Muscle layer of colon (tissue), 2 donors: ENCODE measurements around the gene ADCK2.
"Not testable (repeated sequence)": the region's sequence is repeated elsewhere in the genome, so short reads cannot be mapped to it uniquely, and the experiment has no call there.

Source experiments
- H3K27ac ChIP-seq: one replicate; pipeline ENCODE4 v1.7.0; 2013; ENCODE audit warnings: low read depth, mild to moderate bottlenecking, low read length, moderate library complexity
- H3K27me3 ChIP-seq, 2 donors: one replicate each; pipeline ENCODE4 v1.7.0; 2013; ENCODE audit warnings: low read length in 2 of 2, mild to moderate bottlenecking in 2 of 2; ENCODE audit not compliant: insufficient read depth in 2 of 2, control insufficient read depth in 1 of 2
- H3K36me3 ChIP-seq: one replicate; pipeline ENCODE4 v1.7.0; 2013; ENCODE audit warnings: mild to moderate bottlenecking, low read length; ENCODE audit not compliant: insufficient read depth
- H3K4me1 ChIP-seq: one replicate; pipeline ENCODE4 v1.7.0; 2013; ENCODE audit warnings: mild to moderate bottlenecking, low read length; ENCODE audit not compliant: insufficient read depth
- H3K4me3 ChIP-seq, 2 donors: one replicate each; pipeline ENCODE4 v1.7.0; 2013; ENCODE audit warnings: low read length in 2 of 2, low read depth in 1 of 2, mild to moderate bottlenecking in 1 of 2, moderate library complexity in 1 of 2
- H3K9ac ChIP-seq: one replicate; pipeline ENCODE4 v1.7.0; 2013; ENCODE audit warnings: low read length
- H3K9me3 ChIP-seq: one replicate; pipeline ENCODE4 v1.7.0; 2013; ENCODE audit warnings: mild to moderate bottlenecking, low read length
- donor health status: abdominal sarcoma.
- donor health status: Adenocarcinoma of cecum.

The ADCK2 gene

DNA sequence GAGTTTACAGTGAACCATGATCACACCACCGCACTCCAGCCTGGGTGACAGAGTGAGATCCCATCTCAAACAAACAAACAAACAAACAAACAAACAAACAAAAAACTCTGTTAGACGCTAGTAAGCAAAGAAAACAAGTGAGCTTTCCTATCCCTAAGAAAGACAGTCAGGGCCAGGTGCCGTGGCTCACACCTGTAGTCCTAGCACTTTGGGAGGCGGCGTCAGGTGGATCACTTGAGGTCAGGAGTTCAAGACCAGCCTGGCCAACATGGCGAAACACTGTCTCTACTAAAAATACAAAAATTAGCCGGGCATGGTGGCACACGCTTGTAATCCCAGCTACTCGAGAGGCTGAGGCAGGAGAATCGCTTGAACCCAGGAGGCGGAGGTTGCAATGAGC is 4.2 kb downstream of the ADCK2 start:
- not testable (repeated sequence) for H3K27ac ChIP-seq, H3K9ac ChIP-seq, H3K4me3 ChIP-seq, H3K9me3 ChIP-seq, H3K27me3 ChIP-seq
- peaks cover 34% of the 10 kb centered on the region for H3K36me3 ChIP-seq
- peaks cover 26% of the 10 kb centered on the region for H3K4me1 ChIP-seq

DNA sequence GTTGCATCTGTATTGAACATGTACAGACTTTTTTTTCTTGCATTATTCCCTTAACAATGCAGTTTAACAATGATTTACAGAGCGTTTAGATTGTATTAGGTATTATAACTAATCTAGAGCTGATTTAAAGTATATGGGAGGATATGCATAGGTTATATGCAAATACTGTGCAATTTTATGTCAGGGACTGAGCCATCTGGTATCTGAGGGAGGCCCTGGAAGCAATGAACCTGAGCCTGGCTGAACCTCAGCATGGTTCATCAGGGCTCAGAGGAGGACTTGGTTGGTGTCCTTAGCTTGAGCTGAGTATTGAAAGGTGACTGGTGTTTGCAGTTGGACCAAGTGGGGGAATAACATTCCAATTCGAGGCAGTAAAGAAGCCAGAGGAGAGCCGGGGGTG is 4.8 kb downstream of the ADCK2 start:
- no peaks in the 10 kb centered on the region for H3K9me3 ChIP-seq
- H3K4me3 ChIP-seq: no peak overlapping the region
- H3K27ac ChIP-seq: no peak overlapping the region
- H3K27me3 ChIP-seq: no peaks in the 10 kb centered on the region
- no peak overlapping the region for H3K9ac ChIP-seq
- H3K36me3 ChIP-seq: peaks cover 34% of the 10 kb centered on the region
- H3K4me1 ChIP-seq: peaks cover 26% of the 10 kb centered on the region

DNA sequence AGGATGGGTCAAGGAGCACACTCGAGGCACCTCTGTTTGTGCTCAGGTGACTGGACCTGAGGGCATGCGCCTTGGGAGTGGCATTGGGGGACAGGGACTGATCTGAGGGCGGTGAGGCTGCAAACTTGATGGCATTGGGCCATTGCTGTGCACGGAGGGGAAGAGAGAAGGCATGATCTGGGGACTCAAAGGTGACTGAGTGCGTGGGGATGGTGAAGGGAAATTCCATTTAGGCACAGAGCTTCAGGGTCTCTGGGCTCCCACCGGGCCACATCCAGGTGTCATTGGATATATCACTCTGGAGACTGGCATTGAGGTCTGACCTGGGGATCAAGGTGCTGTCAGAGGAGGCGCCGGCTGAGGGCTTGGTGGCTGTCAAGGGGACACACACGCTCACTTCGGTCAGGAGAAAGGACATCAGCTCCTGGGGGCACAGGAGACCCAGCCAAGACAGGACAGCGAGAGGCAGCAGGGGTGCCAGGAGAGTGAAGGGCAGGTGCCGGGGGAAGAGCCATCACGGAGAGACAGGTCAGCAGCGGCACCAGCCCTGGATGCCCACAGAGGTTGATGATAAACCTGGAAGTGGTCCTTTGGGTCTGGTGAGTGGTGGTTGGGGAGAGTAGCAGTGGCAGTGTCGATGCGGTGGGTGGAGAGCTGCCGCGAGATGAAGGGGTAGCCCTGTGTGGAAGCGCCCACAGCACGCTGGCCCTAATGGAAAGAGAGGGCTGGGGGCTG is 5.5 kb downstream of the ADCK2 start:
- Histone ChIP-seq H3K36me3 (peaks cover 34% of the 10 kb centered on the region), H3K27me3 (no peaks in the 10 kb centered on the region), H3K9ac (no peak overlapping the region), H3K9me3 (no peaks in the 10 kb centered on the region), H3K27ac (no peak overlapping the region), H3K4me1 (peaks cover 26% of the 10 kb centered on the region), H3K4me3 (no peak overlapping the region)

DNA sequence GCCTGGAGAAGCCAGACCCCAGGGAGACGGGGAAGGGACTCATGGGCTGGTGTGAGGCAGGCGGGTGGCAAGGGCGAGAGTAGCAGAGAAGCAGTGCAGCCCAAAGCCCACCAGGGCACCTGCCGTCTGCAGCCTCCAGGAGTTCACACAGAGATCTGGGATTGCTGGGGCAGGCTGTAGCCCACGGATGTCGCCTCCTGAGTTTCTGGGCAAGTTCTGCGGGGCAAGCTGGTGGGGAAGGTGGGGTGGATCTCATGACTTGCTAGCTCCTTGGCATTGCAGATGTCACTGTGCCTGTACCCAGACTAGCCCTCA is 6.0 kb downstream of the ADCK2 start:
- no peak overlapping the region for H3K9ac ChIP-seq
- peaks cover 23% of the 10 kb centered on the region for H3K4me1 ChIP-seq
- H3K36me3 ChIP-seq: peaks cover 39% of the 10 kb centered on the region

DNA sequence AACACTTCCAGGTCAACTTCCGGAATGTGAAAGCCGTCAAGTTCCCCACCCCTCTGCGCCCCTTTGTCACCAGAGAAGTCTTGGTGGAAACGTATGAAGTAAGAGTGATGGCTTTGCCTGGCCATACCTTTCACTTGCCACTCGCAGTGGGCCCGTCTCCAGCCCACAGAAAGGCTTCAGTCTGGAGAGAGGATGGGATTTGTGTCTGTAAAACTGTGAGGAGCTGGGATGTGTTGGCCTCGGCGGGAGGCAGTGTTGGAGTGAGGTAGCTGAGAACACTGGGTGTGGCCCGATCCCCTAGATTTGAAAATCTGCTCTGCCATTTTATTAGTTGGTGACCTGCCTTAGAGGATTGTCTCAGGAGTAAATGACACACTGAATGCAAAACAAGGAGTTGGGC is 6.4 kb downstream of the ADCK2 start:
- H3K4me3 ChIP-seq: no peak overlapping the region
- no peaks in the 10 kb centered on the region for H3K9me3 ChIP-seq
- no peaks in the 10 kb centered on the region for H3K27me3 ChIP-seq
- H3K36me3 ChIP-seq: peaks cover 40% of the 10 kb centered on the region
- H3K9ac ChIP-seq: no peak overlapping the region
- H3K27ac ChIP-seq: no peak overlapping the region
- peaks cover 18% of the 10 kb centered on the region for H3K4me1 ChIP-seq

More for the DNA sequence above, 6.0 kb downstream of the ADCK2 start:
- Histone ChIP-seq H3K4me3 (no peak overlapping the region), H3K27ac (no peak overlapping the region), H3K9me3 (no peaks in the 10 kb centered on the region), H3K27me3 (no peaks in the 10 kb centered on the region)

DNA sequence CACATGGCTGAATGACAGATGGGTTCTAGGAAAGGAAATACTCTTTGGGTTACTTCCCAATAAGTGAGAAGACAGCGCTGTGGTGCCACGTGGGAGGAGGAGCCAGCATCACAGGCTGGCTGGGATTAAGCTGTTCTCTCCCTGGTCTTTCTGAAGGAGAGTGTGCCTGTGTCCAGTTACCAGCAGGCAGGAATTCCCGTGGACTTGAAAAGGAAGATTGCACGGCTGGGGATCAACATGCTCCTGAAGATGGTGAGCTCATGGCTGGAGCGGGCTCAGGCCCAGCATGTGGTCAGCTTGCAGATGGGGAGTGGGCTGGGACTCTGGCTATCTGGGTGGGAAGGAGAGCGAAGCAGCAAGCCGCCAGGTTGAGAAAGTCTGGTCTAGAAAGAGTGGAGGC is 8.1 kb downstream of the ADCK2 start:
- Histone ChIP-seq H3K27me3 (no peaks in the 10 kb centered on the region), H3K4me3 (no peak overlapping the region), H3K36me3 (peaks cover 40% of the 10 kb centered on the region), H3K27ac (no peak overlapping the region), H3K4me1 (peaks cover 1% of the 10 kb centered on the region), H3K9me3 (no peaks in the 10 kb centered on the region), H3K9ac (no peak overlapping the region)

DNA sequence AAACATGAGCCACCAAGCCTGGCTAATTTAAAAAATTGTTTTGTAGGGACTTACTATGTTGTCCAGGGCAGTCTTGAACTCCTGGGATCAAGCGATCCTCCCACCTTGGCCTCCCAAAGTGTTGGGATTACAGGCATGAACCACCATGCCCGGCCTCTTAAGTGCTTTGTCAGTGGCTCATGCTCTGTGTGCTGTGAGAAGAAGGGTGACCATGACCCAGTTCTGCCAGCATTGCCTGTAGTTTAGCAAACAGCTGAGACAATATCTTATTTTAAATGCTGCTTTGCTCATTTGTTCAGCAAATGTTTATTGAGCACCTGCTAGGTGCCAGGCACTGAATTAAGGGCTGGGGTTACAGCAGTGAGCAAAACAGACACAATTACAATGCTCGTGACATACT is 9.0 kb downstream of the ADCK2 start:
- H3K27ac ChIP-seq: no peak overlapping the region
- H3K36me3 ChIP-seq: peaks cover 33% of the 10 kb centered on the region
- H3K4me1 ChIP-seq: no peaks in the 10 kb centered on the region
- H3K9me3 ChIP-seq: no peaks in the 10 kb centered on the region
- no peak overlapping the region for H3K9ac ChIP-seq
- no peak overlapping the region for H3K4me3 ChIP-seq
- no peaks in the 10 kb centered on the region for H3K27me3 ChIP-seq

DNA sequence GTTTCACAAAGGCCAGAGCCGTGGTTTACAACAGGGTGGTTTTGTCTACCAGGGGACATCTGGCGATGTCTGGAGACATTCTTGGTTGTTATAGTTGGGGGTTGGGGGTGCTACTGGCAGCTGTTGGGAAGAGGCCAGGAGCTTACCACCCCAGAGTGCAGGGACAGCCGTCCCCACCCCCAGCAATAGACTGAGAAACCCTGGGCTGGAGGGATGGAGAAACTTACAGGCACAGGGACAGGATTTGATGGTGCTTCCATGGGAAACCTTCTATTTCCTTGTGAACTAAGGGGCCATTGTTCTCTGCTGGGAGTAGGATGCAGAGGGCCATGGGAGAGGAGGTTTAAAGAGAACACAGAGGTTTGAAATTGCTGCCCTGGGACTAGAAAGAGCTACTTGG is 10.9 kb downstream of the ADCK2 start:
- H3K4me3 ChIP-seq: no peak overlapping the region
- H3K27me3 ChIP-seq: no peaks in the 10 kb centered on the region

DNA sequence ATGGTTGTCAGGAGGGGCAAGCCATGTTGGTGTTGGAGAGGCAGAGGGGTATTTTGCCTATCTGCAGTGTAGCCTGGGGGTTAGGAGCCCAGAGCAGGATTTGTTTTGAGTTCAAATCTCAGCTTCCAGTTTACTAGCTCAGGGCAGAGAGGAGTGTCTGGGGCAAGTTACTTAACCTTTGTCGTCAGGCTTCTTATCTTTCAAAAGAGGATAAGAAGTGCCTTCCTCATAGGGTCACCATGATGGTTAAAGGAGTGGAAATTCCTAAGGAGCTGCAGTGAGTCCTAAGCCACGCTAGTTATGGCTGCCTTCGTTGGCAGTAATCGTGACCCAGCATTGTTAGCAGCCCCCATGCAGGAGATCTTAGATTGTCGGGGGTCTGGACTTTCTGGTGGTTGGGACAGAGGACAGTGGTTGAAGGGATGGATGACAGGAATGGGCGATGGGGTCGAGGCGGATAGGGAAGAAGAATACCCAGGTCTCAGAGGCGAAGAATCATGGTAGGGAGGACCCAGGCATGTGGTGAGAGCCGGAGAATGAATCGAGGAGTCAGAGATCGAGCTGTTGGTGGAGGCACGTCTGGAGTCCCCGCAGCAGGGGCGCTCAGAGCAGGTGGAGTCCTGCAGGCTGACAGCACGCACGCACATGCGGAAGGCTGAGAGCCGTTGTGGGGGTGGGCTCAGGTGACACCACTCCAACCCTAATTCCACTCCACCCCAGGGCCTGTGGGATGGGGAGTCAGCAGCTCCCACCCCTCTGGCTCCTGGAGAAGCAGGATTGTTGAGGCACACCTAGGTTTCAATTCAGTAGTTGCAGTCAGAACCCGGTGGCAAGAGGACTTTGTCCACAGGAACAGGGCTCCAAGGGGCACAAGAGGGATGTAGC is 11.6 kb downstream of the ADCK2 start:
- Histone ChIP-seq H3K36me3 (peaks cover 30% of the 10 kb centered on the region), H3K27ac (no peak overlapping the region), H3K4me1 (no peaks in the 10 kb centered on the region), H3K9me3 (no peaks in the 10 kb centered on the region), H3K9ac (no peak overlapping the region), H3K4me3 (no peak overlapping the region), H3K27me3 (no peaks in the 10 kb centered on the region)

More for the DNA sequence above, 10.9 kb downstream of the ADCK2 start:
- Histone ChIP-seq H3K27ac (no peak overlapping the region), H3K4me1 (no peaks in the 10 kb centered on the region), H3K9ac (no peak overlapping the region), H3K9me3 (no peaks in the 10 kb centered on the region), H3K36me3 (peaks cover 35% of the 10 kb centered on the region)

DNA sequence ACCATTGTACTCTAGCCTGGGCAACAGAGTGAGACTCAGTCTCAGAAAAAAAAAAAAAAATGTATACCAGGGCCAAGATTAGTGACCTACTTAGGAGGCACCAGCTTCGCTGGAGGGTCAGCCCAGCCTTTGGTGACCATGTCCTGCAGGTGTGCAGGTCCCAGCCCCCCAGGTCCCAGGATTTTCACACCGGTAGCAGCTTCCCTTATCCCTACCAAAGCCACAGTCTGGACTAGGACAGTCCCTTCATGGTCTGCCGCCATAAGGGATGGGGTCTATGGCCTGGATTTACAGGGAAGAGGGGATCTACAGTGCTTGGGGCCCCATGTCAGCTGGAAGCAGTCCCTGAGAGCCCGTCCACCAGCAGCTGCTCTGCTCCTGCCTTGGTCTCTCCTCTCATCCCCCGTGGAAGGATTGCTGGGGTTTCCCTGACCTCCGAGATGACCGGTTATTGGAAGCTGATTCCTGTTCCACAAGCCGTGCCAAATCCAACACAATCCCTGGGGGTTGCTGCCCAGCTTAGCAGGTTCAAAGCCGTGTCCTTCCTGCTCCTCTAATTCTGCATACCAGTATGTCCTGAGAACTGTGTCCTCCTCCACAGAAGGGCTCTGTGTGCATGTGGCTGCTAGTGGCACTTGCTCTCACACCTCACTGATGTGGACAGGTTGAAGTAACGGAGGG is 12.8 kb downstream of the ADCK2 start:
- Histone ChIP-seq H3K36me3 (peaks cover 24% of the 10 kb centered on the region), H3K27me3 (no peaks in the 10 kb centered on the region), H3K27ac (no peak overlapping the region), H3K4me1 (no peaks in the 10 kb centered on the region), H3K9me3 (no peaks in the 10 kb centered on the region), H3K4me3 (no peak overlapping the region), H3K9ac (no peak overlapping the region)

DNA sequence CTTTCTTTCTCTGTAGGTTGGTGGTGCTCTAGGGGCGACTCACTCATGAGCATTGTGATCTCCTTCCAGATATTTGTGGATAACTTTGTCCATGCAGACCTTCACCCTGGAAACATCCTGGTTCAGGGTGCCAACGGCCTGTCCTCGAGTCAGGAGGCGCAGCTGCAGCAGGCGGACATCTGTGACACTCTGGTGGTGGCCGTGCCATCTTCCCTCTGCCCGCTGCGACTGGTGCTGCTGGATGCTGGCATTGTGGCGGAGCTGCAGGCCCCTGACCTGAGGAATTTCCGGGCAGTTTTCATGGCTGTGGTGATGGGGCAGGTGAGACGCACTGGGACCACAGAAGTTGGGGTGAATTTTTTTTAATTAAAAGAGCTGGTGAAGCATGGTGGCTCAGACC is 14.2 kb downstream of the ADCK2 start:
- H3K27me3 ChIP-seq: no peaks in the 10 kb centered on the region
- no peaks in the 10 kb centered on the region for H3K9me3 ChIP-seq
- no peak overlapping the region for H3K27ac ChIP-seq
- H3K4me1 ChIP-seq: no peaks in the 10 kb centered on the region
- H3K4me3 ChIP-seq: no peak overlapping the region
- H3K36me3 ChIP-seq: peaks cover 19% of the 10 kb centered on the region
- no peak overlapping the region for H3K9ac ChIP-seq
